Large intestine (tissue), 3 donors: Measurements from ENCODE around the gene CDK11A. TPM values are rescaled to one million over a fixed set of nuclear protein-coding genes. Genes with fewer than 3 reads are reported as not detected.
"Not testable (repeated sequence)": the region's sequence is repeated elsewhere in the genome, so short reads cannot be mapped to it uniquely, and the experiment has no call there.

Experiments used
- DNase-seq, 2 donors: peaks; one replicate each; pipeline versions ENCODE4 v3.0.0 to v3.0.0-alpha.2; 2013
- H3K27ac ChIP-seq: one replicate; pipeline ENCODE4 v1.5.1; 2013; ENCODE audit warnings: low read length
- H3K27me3 ChIP-seq: 2 replicates; pipeline ENCODE4 v1.6.1; 2013; ENCODE audit warnings: low read length; ENCODE audit not compliant: control insufficient read depth, insufficient read depth
- H3K36me3 ChIP-seq: 2 replicates; pipeline ENCODE4 v1.6.1; 2013; ENCODE audit warnings: low read length; ENCODE audit not compliant: control insufficient read depth, insufficient read depth
- H3K4me1 ChIP-seq: one replicate; pipeline ENCODE4 v1.6.1; 2013; ENCODE audit warnings: low read length; ENCODE audit not compliant: control insufficient read depth, insufficient read depth
- H3K4me3 ChIP-seq: one replicate; pipeline ENCODE4 v1.5.1; 2013; ENCODE audit warnings: low read length
- H3K9me3 ChIP-seq: one replicate; pipeline ENCODE4 v1.6.1; 2013; ENCODE audit warnings: mild to moderate bottlenecking, low read depth, low read length, moderate library complexity; ENCODE audit not compliant: control insufficient read depth
- WGBS: methylation state at CpG from one replicate; pipeline ENCODE4 v1.1.5; 2013; ENCODE audit warnings: low lambda C conversion rate; ENCODE audit not compliant: insufficient coverage; 5-methylcytosine and 5-hydroxymethylcytosine counted together
- polyA plus RNA-seq: library from polyadenylated mRNA; unstranded; fragments of 120-200 nt; gene quantifications from one replicate; pipeline ENCODE4 v1.2.1, GENCODE V29; 2013

The CDK11A gene
- polyA plus RNA-seq, 1 donor, result 21.1 TPM

- H3K27ac ChIP-seq, H3K36me3 ChIP-seq, H3K9me3 ChIP-seq, H3K4me1 ChIP-seq, DNase-seq, H3K27me3 ChIP-seq, H3K4me3 ChIP-seq: not testable (repeated sequence)
- WGBS, result 100% methylated on average over 3 of the region's 12 CpGs
These were observed 16.9 kb upstream of the CDK11A start for GRCh38 chr1:1741013-1741412.

DNA sequence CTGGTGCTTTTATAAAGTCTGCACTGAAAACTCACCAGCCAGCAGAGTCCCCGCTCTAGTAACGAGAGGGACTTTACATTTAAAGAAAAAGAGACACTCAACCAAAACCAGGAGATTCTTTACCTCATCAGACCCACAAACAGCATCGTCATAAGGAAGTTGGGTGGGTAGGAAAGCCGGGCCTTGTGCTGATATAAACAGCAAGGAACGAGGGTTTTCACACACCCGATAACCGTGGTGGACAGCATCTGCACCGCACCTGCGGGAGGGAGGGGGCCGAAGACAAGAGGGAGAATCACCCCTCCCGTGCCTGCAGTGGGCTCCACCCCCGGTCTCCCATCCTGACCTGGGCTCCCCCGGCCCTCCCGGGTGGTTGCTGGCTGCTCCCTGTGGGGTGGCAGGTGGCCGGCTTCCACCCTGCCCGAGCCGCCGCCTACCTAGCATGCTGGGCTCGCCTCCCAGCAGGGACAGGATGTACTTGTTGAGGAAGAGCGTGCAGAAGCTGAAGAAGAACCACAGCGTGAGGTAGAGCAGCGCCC, 14.7 kb upstream of the CDK11A start:
- DNase-seq, H3K36me3 ChIP-seq, H3K27me3 ChIP-seq, H3K27ac ChIP-seq, H3K4me3 ChIP-seq, H3K4me1 ChIP-seq, H3K9me3 ChIP-seq: not testable (repeated sequence)
- WGBS, result no CpG with 5 or more reads among the region's 22 CpGs

DNA sequence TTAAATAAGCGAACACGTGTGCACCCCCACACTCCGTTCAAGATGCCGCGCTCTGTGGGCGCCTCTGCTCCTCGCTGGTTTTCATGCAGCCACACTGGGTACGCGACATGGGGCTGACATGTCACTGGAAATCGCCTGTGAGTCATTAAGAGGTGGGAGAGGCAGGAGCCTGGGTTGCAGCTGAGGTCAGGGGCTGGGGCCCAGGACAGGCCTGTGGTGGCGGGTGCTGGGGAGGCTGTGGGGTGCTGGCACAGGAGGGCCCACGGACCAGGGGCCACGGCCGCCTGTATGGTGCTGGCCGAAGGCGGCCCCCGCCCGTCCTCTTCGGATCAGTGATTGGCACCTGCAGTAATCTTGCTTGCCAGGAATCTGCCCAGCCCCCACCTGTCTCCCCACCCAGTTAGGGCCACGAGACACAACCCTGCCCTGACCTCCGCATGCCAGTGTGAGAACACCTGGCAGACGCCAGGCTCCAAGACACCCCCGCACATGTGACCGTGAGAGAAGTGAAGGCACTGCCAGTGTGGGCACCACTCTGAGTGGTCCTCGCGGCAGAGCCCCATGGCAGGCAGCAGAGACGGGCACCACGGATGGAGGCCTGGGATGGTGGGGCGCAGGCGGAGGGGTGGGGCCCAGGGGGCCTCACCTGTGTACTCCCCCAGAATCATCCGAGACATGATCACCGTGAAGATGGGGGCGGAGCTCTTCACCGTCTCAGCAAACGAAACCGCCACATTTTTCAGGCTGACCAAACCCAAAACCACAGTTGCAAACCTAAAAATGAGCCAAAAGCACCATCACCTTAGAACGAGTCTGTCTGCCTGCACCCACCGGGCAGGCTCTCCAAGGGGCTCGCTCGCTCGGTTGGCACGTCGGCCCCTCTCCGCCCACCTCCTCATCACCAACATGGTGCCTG, 13.8 kb upstream of the CDK11A start:
- DNase-seq, result not testable (repeated sequence)

DNA sequence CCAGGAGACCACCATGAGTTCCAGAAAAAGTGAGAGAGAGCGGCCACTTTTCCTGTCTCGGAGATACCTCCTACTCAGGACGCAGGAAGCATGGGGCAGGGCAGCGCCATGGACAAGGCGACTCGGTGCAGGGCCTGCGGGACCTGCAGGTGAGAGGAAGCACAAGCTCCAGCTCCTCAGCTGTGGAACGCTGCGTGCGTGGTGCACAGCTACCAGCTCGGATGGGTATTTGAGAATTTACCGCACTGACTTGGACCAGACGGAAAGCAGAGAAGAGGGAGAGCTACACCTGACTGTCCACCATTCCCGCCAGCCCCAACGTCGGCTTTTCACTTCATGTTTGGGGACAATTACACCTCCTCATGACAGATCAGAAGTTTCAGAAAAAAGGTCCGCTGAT, 8.2 kb upstream of the CDK11A start:
- no CpG with 5 or more reads among the region's 17 CpGs for WGBS
- Histone ChIP-seq H3K36me3 (peaks cover 31% of the 10 kb centered on the region), H3K4me3 (no peak overlapping the region), H3K9me3 (no peaks in the 10 kb centered on the region), H3K27ac (no peak overlapping the region), H3K27me3 (no peaks in the 10 kb centered on the region), H3K4me1 (no peaks in the 10 kb centered on the region)
- DNase-seq, result no peak

More for the DNA sequence above, 13.8 kb upstream of the CDK11A start:
- not testable (repeated sequence) for H3K9me3 ChIP-seq, H3K4me1 ChIP-seq, H3K27ac ChIP-seq, H3K27me3 ChIP-seq, H3K4me3 ChIP-seq, H3K36me3 ChIP-seq
- no CpG with 5 or more reads among the region's 44 CpGs for WGBS

- no peak overlapping the region for H3K27ac ChIP-seq
- H3K4me1 ChIP-seq, result no peaks in the 10 kb centered on the region
- no CpG with 5 or more reads among the region's 17 CpGs for WGBS
- no peak for DNase-seq
- peaks cover 31% of the 10 kb centered on the region for H3K36me3 ChIP-seq
- H3K27me3 ChIP-seq, result no peaks in the 10 kb centered on the region
- no peak overlapping the region for H3K4me3 ChIP-seq
- H3K9me3 ChIP-seq, result no peaks in the 10 kb centered on the region
These were observed 6.7 kb upstream of the CDK11A start for GRCh38 chr1:1730870-1731269.

DNA sequence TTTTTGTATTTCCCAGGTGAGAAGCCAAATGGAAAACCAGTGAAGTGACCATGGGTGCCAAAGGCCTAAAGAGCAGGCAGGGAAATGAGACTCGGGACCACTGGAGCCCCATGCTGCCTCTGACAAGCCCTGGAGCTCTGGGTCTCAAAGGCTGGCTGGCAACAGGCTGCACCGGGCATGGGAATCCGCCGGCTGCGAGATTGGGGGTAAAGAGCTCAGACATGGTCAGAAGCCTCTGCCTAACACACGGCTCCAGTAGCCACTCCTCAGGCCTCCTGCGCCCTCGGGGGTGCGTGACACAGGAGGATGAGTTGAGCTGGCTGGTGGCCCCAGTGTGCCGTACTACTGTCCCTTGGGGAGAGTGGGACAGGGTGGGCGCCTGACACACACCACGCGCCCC, 6.1 kb upstream of the CDK11A start:
- not testable (repeated sequence) for H3K27ac ChIP-seq, H3K4me1 ChIP-seq, DNase-seq, H3K9me3 ChIP-seq, H3K27me3 ChIP-seq, H3K4me3 ChIP-seq
- H3K36me3 ChIP-seq, result peaks cover 30% of the 10 kb centered on the region
- no CpG with 5 or more reads among the region's 13 CpGs for WGBS

DNA sequence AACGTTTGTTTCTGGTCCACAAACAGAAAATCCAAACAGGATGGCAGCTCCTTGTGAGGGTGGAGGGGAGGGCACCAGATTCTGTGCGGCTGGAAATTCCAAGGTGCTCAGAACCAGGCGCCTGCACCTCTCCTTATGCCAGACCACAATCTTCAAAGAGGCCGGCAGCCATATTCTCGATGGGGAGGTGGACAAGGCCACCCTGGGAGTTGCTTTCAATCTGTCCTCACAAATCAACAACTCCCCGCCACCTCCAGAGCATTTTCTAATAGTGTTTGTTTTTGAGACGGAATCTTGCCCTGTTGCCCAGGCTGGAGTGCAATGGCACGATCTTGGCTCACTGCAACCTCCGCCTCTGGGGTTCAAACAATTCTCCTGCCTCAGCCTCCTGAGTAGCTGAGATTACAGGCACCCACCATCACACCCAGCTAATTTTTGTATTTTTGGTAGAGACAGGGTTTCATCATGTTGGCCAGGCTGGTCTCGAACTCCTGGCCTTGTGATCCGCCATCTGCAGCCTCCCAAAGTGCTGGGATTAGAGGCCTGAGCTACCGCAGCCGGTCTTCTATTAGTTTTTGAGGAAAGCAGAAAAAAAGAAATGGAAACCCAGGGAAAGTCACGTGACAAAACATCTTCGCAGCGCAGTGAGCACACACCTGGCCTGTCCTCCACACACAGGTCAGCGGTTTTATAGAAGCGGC, 5.1 kb upstream of the CDK11A start:
- WGBS, result no CpG with 5 or more reads among the region's 18 CpGs
- DNase-seq, H3K4me3 ChIP-seq, H3K9me3 ChIP-seq, H3K4me1 ChIP-seq, H3K27me3 ChIP-seq, H3K27ac ChIP-seq: not testable (repeated sequence)
- peaks cover 29% of the 10 kb centered on the region for H3K36me3 ChIP-seq

DNA sequence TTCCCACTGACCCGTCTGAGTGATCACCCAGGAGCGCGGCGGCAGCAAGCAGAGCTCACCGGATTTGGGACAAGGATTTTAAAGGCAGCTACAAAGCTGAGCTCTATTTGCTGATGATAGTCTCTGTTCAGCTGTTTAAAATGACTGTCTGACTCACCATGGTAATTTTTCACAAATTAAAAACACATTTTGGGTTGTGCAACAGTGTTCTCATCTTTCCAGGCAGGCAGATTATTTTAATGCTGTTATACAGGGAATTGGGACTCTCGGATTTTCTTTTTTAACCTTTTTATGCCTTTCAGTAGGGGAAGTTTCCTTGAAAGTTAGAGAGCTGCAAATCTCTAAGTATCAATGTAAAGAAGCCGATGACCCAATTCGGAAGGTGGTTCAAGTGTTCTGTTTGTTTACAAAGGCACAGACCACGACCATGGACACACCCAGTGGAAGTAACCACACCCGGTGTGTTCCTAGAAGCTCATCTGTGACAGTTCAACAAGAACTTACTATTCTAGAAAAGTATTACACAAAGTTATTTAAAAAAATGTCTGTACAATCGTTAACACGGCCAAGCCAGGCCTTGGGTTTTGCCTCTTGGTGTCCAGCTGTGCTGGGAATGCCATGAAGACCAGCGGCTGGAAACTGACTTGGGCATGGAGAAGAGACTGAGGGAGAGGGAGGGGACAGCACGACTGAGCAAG, 4.3 kb upstream of the CDK11A start:
- not testable (repeated sequence) for DNase-seq, H3K4me1 ChIP-seq, H3K9me3 ChIP-seq, H3K27me3 ChIP-seq, H3K27ac ChIP-seq, H3K4me3 ChIP-seq
- no CpG with 5 or more reads among the region's 14 CpGs for WGBS
- peaks cover 26% of the 10 kb centered on the region for H3K36me3 ChIP-seq

- not testable (repeated sequence) for H3K27me3 ChIP-seq, H3K4me1 ChIP-seq, H3K27ac ChIP-seq, DNase-seq, H3K9me3 ChIP-seq, H3K4me3 ChIP-seq
- peaks cover 18% of the 10 kb centered on the region for H3K36me3 ChIP-seq
- WGBS, result no CpG with 5 or more reads among the region's 12 CpGs
These were observed 3.0 kb upstream of the CDK11A start for GRCh38 chr1:1727131-1727651.

GRCh38 chr1:1726088-1726487, 1.9 kb upstream of the CDK11A start:
- not testable (repeated sequence) for H3K27me3 ChIP-seq, H3K9me3 ChIP-seq, H3K27ac ChIP-seq, H3K4me1 ChIP-seq, H3K4me3 ChIP-seq, DNase-seq
- H3K36me3 ChIP-seq, result peaks cover 17% of the 10 kb centered on the region
- WGBS, result no CpG with 5 or more reads among the region's 17 CpGs
